Ramos (cell line): ENCODE measurements around the gene PRR3.

Experiments used
- in situ Hi-C: fragments of 300-500 bp; cut with MboI; formaldehyde crosslinking; loops from one replicate; pipeline ENCODE4 v1.14.3; 2022; ENCODE audit warnings: low sequenced_read_pairs; ENCODE audit not compliant: unreplicated experiment

The PRR3 gene

GRCh38 chr6:30603961-30604360 is 46.9 kb downstream of the PRR3 start:
- in situ Hi-C loops: no loop called here

- in situ Hi-C loops: no loop called here
These were observed 53.0 kb downstream of the PRR3 start for GRCh38 chr6:30610065-30610464.

GRCh38 chr6:30611150-30611855 is 54.2 kb downstream of the PRR3 start:
- in situ Hi-C loops: no loop called here

DNA sequence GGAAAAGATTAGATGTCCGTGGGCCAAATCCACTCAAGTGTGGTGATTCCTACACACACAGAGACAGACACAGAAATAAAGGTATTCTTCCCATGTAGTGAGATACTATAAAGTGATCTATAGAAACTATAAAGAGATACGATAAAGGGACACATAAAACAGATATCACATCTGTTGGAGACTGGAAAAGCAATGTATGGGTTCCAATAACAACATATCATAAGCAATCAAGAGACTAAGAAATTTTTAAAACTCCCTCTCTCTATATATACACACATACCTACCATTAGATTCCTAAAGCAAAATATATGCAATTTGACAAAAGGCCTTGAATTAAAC is 54.7 kb downstream of the PRR3 start:
- in situ Hi-C loops: no loop called here

DNA sequence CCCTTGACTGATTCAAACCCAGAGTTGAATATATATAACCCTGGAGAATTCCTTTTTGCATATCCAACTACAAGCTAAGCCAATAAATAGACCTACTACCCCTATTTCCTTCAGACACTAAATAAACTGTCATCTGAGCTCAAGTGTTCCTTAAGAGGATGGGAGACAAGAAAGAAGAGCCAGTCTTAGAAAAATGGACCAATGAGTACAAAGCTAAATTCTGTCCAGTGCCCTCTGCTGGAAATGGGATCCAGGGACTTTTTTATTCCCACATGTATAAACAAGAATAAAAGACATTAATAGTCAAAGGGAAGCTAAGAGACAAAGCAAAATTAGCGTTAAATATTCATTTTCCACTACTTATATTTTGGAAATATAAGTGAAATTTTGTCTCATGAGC is 55.1 kb downstream of the PRR3 start:
- in situ Hi-C loops: no loop called here

GRCh38 chr6:30612687-30613248 is 55.7 kb downstream of the PRR3 start:
- in situ Hi-C loops: no loop called here
